HFF-Myc (cell line): ENCODE results near the gene SLC66A2.

Experiments
- DNase-seq: peaks from one replicate; pipeline ENCODE4 v3.0.0-alpha.2; 2011; ENCODE audit warnings: low read depth; ENCODE audit errors: extremely low read depth
- H3K4me3 ChIP-seq: replicated peaks from 2 replicates; pipeline ENCODE4 v1.5.1; 2011; ENCODE audit warnings: low read depth, mild to moderate bottlenecking, control low read depth, low read length
- TF ChIP-seq, protein P1 (sequence below): IDR thresholded peaks from 2 replicates; pipeline ENCODE4 v1.5.1; 2012; ENCODE audit warnings: mild to moderate bottlenecking, low read depth, low read length, control low read depth; ENCODE audit errors: missing control alignments

SLC66A2 gene

DNA sequence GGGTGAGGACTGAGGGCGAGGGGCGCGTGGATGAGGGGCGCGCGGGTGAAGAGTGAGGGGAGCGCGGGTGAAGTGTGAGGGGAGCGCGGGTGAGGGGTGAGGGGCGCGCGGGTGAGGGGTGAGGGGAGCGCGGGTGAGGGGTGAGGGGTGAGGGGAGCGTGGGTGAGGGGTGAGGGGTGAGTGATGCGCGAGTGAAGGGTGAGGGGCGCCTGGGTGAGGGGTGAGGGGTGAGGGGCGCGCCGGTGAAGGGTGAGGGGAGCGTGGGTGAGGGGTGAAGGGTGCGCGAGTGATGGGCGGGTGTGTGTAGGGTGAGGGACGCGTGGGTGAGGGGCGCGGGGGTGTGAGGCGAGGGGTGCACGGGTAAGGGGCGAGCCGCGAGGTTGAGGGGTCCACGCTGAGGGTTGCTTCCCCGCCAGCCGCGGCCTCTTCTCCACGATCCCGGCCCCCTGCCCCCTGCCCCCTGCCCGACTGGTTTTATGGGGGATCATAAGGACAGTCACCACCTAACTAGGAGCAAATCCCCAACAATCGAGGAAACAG lies 1.1 kb upstream of the SLC66A2 start:
- TF ChIP-seq, protein P1, sequence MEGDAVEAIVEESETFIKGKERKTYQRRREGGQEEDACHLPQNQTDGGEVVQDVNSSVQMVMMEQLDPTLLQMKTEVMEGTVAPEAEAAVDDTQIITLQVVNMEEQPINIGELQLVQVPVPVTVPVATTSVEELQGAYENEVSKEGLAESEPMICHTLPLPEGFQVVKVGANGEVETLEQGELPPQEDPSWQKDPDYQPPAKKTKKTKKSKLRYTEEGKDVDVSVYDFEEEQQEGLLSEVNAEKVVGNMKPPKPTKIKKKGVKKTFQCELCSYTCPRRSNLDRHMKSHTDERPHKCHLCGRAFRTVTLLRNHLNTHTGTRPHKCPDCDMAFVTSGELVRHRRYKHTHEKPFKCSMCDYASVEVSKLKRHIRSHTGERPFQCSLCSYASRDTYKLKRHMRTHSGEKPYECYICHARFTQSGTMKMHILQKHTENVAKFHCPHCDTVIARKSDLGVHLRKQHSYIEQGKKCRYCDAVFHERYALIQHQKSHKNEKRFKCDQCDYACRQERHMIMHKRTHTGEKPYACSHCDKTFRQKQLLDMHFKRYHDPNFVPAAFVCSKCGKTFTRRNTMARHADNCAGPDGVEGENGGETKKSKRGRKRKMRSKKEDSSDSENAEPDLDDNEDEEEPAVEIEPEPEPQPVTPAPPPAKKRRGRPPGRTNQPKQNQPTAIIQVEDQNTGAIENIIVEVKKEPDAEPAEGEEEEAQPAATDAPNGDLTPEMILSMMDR = no peak
- peak overlapping the region; percentile 65 for H3K4me3 ChIP-seq
- DNase-seq = no peak

DNA sequence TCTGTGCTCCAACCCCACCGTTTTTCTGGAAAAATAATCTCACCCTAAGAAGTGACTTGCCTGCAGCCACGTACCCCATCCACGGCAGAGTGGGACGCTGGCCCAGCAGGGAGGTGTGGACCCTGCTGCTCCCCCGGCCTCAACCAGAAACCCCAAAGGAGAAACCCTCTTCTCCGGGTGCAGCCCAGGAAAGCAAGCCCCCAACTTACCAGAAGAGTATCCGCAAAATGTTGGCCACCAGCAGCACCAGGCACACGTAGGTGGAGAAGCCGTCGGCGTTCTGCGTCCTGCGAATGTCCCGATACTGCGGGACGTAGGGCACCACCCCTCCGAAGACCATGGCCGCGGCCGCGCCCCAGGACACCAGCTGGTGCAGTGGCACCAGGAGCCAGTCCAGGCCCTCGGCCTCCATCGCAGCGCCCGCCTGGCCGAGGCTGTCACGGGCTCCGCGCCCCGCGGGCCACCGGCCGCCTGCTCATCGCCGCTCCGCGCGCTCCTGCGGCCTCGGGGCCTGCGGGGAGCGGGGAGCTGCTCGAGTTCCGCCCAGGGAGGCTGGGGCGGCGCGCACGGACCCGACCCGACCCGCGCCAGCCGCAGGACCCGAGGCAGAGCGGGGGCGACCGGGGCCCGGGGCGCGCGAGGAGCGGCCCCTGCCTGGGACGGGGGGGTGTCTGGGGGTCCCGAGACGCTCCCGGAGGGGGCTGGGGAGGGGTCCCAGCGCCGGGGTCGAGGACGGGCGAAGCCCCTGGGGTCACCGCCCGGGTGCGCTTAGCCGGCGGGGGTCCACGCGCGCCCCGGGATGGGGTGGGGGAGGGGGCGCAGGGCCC lies 725 bp downstream of the SLC66A2 start:
- H3K4me3 ChIP-seq = peak overlapping the region; percentile 62
- TF ChIP-seq, protein P1 = no peak
- no peak for DNase-seq

DNA sequence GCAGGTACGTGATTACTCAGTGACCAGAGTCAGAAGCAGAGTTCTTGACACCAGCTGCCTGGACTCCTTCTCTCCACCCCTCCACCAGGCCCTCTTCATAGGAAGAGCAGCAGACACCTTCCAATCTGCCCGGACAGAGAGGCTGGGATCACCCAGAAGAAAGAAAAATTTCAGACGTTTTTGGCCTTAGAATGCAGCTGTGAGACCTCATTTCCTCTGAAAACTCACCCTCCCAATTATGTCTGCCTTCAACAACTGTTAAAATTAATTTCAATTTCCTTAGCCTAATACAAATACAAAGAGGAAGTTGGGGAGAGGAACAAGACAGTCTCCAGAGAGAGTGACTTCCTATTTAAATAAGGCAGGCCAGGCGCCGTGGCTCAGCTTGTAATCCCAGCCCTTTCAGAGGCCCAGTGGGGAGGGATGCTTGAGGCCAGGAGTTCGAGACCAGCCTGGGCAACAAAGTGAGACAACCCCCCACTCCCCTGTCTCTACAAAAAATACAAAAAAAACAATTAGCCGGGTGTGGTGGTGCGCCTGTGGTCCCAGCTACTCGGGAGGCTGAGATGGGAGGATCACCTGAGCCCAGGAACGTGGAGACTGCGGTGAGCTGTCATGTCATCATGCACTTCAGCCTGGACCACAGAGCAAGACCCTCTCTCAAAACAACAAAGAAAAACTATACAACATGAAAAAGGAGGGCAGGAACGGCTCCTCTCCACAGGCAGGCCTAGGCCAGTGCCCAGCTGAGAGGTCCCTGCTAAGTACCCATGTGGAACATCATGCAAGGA lies 1.6 kb downstream of the SLC66A2 start:
- peak overlapping the region; percentile 62 for H3K4me3 ChIP-seq
- no peak for DNase-seq
- TF ChIP-seq, protein P1 = no peak

DNA sequence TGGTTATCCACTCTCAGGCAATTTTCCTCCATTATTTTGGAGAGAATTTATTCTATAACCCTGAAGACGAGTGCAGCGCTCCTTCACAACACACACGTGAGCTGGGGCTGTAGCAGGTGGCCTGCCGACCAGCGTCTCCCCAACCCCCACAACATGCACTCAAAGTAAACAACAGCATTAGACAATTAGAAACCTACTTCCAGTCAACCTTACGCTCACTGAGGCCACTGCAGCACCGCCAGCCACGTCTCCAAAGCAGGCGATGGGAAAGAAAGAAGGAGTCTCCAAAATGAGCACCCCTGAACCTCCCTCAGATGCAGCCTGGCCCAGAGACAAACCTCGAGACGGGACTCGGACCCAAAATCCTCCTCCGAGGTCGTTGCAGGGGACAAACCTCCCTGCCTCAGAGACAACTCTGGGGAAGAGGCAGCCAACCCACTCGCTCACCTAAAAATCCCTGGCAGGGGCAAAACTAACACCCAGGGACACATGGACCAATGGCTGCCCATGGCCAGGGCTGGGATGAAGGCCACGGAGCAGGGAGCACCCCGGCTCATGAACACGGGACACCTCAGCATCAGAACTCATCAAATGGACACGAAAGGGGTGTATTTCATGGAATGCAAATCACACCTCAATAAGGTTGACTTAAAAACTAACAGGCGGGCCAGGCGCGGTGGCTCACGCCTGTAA lies 2.6 kb downstream of the SLC66A2 start:
- TF ChIP-seq, protein P1 = no peak

DNA sequence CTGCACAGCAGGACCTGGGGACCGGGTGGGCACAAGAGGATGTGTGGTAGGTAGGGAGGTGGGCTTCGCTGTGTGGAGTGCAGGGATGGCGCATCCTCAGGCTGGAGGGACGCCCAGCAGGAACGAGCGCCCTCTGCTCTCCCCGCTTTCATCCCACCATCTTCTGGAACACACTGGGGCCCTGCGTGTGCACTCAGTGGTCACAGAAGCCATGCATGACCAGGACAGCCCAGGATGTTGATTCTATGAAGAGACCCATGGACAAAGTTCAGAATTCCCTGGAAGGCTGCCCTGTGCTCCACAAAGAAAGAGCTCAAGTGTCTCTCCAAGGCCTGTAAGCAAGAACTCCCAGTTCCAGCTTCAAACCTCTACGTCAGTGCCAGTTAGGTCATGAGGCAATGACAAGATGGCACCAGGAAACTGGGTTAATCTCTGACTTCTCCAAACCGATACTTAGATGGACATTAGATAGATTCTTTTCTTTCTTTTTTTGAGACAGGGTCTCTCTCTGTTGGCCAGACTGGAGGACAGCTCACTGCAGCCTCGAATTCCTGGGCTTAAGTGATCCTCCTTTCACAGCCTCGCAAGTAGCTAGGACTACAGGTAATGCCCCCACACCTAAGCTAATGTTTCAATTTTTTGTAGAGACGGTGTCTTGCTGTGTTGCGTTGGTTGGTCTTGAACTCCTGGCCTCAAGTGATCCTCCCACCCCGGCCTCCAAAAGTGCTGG lies 3.4 kb downstream of the SLC66A2 start:
- H3K4me3 ChIP-seq = no peak overlapping the region
- no peak for DNase-seq

More for the DNA sequence above, 2.6 kb downstream of the SLC66A2 start:
- no peak for DNase-seq
- no peak overlapping the region for H3K4me3 ChIP-seq

More for the DNA sequence above, 3.4 kb downstream of the SLC66A2 start:
- TF ChIP-seq, protein P1 = no peak
